Activated gamma-delta T cell treated with anti-CD3 and anti-CD28 coated beads, Interleukin-2, amount 50 U/mL, for 16 hours (primary cell): ENCODE results near the gene C19orf47.

Source experiments
- DNase-seq: peaks from one replicate; pipeline ENCODE4 v3.0.0-alpha.2; 2020; ENCODE audit warnings: low read depth

C19orf47 gene, protein sequence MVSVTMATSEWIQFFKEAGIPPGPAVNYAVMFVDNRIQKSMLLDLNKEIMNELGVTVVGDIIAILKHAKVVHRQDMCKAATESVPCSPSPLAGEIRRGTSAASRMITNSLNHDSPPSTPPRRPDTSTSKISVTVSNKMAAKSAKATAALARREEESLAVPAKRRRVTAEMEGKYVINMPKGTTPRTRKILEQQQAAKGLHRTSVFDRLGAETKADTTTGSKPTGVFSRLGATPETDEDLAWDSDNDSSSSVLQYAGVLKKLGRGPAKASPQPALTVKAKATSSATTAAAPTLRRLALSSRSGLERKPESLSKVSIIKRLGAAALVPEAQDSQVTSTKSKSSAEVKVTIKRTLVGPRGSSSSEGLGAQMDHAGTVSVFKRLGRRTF

DNA sequence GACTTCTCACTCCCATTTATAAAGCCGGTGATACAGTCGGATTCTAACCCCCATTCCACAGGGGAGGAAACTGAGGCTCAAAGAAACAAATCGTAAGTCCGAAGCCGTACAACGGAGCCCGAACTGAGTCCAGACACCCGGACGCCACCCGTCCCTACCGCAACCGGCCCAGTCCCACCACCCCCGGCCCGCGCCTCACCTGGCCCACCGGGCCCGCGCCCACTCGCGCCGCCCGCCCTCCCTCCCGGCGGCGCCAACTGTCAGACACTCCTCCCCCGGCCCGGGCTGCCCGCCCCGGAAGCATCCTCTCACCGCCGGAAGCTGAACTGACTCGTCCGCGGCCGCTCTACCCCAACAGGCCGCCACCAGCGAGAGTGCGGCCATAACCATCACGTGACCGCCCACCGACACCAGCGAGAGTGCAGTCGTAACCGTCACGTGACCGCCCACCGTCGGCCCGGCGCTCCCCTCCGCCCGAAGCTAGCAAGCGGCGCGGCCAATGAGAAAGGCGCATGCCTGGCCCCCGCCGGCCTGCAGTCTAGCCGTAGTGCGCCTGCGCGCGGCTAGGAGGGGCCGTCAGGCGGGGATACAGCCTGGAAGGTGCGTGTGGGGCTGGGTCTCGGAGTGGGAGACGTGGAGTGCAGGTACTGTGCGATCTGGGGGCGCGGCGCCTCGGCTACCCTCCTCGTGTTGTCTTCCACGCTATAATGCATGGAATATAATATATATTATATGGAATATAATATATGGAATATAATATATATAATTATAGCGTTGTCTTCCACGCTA lies at the start of gene C19orf47, which contains the start of gene PLD3:
TSS of gene C19orf47 (minus strand) at position 273 of the 789 bp plus-strand sequence. CDS start 6,540 bp downstream, outside the sequence.
TSS of gene PLD3 (plus strand) at position 571 of the 789 bp plus-strand sequence. CDS start 17,789 bp downstream, outside the sequence.
- DNase-seq, result peak; percentile 98

DNA sequence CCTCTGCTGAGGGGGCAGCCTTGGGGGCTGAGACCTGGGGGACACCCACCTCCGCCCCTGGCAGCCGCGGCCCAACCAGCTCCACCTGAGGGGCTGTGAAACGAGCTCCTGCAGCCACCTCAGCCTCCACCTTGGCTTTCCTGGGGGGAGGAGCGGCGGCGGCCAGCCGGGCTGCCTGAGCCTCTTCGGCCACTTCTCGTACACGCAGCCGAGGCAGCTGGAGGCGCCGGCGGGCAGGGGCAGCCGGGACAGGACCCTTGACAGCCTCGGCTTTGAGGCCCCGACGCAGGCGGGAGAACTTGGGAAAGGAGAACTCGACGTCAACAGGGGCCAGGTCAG lies 49.3 kb upstream of the C19orf47 start:
- DNase-seq, result no peak

DNA sequence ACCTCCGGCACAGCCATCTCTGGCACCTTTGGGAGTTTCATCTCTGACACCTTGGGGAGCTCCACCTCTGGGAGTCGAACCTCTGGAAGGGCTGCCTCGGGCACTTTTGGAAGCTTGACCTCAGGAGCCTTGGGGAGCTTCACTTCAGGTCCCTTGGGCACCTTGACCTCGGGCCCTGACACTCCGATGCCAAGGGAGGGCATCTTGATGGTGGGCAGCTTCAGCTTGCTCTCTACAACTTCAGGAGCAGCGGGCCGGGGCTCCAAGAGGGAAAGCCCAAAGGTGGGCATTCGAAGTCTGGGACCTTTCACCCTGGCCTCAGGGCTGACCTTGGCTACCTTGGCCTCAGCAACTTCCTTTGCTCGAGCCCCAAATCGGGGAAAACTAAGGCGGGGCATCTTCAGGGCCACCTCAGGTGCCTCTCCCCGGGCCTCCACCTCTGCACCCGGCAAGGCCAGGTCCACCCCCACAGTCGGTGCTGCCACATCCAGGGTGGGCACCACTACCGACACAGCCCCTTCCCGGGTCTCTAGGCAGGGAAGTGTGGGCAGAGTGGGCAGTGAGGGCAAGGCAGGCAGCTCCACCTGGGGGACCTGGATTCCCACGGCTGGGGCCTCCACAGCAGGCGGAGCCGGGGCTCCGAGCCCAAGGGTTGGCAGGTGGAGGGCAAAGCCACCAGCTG lies 48.8 kb upstream of the C19orf47 start:
- no peak for DNase-seq

DNA sequence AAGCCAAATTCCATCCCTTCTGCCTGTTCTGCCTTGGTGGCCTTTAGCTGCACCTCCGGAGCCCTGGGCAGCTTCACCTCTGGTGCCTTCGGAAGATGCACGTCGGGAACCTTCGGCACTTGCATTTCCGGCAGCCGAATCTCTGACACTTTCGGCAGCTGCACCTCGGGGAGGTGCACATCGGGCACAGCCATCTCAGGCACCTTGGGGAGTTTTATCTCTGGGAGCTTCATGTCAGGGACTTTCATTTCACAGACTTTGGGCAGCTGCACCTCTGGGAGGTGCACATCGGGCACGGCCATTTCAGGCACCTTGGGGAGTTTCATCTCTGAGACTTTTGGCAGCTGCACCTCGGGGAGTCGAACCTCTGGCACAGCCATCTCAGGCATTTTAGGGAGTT lies 47.8 kb upstream of the C19orf47 start:
- no peak for DNase-seq

DNA sequence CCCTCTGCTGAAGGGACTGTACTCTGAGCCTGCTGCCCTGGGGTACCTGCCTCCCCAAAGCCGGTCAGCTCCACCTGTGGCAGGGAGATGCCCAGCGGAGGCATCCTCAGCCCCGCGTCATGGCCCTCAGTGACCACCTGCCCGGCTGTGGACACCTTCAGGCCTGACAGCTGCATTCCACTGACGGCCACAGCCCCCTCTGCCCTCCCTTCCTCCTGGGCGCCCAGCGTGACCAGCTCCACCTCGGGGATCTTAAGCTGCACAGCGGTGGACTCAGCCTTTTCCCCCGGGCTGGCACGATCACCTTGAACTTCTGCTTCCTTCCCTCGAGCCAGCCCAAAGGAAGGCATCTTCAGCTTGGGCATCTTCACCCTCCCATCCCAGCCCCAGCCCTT lies 46.6 kb upstream of the C19orf47 start:
- no peak for DNase-seq

DNA sequence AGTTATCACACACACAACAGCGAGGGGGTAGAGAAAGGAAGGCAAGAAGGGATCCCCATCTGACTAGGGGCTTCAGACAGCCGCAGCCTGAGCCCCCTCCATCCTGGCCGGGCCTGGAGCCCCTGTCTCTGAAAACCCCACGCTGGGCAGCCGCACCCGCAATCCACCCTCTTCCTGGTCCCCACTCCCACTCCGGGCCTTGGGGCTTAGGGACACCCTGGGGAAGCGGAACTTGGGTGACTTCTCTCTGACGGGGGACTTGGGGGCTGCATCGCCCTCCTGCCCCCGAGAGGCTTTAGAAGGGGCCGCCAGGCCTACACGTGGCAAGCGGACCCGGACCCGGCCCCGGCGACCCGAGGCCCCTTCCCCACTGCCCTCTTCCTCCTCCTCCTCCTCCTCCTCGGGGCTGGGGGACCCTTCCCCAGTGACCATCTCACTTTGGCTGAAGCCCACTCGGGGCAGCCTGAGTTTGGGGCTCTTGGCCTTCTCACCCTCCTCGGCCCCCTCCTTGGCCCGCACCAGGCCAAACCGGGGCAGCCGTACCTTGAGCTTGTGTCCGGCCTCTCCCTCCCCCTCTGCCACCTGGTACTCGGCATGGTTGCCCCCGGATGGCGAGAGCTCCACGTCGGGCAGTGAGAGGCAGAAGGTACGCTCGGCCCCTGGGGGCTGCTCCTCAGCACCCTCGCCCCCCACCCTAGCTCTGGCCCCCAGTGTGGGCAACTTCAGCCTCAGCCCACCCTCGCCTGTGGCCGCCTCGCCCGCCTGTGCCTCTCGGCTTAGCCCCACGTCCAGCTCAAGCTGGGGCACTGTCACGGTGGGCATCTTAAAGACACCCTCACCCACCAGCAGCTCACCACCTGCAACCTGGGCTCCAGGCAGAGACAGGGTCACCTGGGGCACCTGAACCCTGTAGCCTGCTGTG lies 46.0 kb upstream of the C19orf47 start:
- DNase-seq, result no peak

DNA sequence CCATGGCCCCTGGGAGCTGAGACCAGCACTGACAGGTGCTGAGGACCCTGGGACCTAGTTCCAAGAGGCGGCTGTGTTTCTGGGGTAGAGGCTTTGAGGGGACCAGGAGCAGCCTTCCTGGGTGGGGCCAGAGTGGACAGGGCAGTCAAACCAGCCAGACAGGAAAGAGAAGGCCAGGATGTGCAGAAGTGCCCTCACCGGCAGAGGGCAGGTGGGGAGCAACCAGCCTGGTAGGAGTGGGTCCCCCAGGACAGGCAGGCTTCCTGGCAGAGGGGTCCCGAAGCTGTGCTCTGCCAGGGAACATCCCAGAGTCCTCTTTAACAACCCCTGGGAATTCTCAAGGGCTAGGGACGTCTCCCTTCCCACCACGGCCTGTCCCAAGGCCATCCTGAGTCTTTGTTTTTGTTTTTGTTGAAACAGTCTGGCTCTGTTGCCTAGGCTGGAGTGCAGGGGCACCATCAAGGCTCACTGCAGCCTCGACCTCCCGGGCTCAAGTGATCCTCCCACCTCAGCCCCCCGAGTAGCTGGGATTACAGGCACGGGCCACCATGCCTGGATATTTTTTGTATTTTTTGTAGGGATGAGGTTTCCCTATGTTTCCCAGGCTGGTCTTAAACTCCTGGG lies 44.8 kb upstream of the C19orf47 start:
- DNase-seq, result no peak

DNA sequence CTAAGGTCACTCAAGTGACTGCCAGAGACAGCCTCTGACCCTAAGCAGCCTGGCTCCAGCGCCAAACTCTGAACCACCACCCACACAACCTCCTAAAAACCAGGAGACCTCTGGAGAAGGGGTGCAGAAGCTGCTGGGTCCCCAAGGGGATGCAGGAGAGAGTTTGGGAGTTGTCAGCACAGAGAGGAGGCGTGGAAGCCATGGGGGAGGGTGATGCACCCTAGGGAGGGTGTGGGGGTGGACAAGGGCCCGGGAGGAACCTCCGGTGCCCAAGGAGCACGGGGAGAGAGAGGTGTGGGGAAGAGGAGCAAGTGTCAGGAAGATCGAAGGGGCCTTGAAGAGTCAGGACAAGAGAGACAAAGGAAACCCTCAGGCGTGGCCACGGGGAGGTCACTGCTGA lies 43.9 kb upstream of the C19orf47 start:
- DNase-seq, result no peak

DNA sequence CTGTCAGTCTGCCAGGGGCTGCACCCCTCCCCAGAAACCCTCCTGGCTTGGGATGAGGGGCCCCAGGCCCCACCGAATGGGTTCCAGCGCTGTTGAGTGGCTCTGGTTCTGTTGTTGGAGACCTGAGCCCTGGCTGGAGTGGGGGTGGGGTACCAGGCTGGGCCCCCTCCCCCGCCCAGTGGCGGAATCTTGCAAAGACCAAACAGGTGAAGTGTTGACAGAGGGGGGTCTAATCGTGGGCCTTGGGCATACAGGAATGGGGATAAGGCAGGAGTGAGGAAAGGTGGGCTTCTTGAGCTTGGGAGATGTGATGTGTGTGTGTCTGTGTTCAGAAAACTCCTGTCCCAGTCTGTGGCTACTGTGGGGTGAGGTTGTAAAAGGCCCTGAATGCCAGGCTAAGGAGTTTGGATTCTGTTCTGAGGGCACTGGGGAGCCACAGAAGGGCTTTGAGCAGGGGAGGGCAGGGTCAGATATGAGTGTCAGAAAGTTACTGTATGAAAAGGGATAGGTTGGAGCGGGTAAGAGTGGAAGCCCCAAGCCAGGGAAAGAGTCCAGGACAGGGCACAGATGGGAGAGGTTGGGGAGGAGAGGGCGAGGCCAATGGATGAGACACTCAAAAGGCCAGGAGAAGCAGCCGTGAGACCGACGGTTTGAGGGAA lies 42.0 kb upstream of the C19orf47 start, which contains the start of gene HIPK4:
TSS of gene HIPK4 (minus strand) at position 98 of the 659 bp plus-strand sequence. CDS start 279 bp downstream, outside the sequence.
- no peak for DNase-seq

DNA sequence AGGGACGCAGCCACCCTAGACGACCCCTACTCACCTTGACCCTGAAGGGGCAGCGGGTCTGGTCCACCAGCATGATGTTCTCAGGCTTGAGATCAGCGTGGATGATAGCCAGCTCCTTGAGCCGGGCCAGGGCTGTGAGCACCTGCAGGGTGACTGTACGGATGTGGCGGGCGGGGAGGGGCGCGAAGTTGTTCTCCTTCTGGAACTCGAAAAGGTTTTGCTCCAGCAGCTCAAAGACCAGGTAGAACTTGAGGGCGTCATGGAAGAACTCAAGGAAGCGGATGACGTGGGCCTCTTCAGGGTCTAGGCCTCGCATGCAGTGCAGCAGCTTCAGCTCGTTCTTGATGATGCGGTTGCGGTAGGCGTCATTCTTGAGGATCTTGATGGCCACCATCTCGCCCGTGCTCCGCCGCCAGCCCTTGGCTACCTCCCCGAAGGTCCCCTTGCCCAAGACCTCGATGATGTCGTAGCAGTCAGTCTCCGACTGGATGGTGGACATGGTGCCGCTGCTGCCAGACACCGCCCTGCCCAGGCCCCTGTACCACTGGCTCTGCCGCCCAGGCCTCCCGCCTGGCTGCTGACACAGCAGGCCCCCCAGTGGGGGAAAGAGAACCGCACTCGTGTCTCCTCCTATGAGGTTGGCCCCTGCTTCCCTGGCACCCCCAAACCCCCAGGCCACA lies 41.3 kb upstream of the C19orf47 start:
- DNase-seq, result no peak

DNA sequence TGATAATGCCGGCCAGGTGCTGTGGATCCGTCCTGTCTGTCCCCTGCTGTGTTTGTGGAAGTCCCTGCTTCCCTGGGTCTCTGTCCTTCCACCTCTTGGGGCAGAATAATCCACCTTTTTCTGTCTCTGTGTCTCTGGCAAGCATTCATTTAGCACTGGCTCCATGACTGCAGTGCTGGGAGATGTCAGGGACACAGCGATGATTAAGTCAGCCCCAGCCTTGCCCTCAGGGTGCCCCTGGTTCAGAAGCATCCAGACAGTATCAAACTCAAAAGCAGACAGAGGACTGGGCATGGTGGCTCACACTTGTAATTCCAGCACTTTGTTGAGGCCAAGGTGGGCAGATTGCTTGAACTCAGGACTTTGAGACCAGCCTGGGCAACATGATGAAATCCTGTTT lies 40.3 kb upstream of the C19orf47 start:
- no peak for DNase-seq

DNA sequence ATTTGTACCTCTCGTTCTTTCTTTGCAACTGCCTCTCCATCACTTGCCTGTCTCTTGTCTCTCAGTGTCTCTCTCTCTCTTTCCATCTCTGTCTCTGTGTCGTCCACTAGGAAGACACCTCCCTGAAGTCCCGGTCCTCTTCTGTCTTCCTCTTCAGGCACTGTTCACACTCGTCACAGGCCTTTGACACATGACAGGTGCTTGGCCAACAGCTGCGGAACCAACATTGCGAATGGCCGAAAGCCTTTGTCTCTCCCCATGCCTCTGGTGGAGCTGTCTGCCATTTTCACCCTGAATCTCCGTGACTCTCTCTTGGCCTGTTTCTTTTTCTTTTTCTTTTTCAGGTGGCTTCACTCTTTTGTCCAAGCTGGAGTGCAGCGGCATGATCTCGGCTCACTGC lies 39.0 kb upstream of the C19orf47 start:
- no peak for DNase-seq

DNA sequence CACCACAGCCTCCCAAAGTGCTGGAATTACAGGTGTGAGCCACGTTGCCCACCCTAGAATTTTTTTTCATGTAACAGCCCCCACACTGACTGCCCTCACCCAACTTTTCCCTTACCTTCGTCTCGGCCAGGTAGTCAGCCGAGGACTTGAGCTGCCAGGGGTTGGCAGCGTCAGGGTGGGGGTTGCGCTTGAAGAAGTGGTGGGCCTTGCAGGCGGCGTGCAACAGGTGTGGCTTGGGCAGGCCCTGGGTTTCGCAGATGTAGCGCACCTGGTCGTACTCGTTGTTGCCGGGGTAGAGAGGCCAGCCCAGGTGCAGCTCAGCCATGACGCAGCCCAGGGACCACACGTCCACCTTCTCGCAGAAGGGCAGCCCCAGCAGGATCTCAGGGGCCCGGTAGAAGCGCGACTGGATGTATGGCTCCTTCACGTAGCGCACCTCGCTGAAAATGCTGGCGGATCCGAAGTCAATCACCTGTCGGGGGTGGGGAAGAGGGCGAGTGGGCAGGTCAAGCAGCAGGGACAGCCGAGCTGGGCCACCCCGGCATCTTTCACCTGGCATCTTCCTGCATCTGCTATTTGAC lies 35.6 kb upstream of the C19orf47 start:
- DNase-seq, result no peak

DNA sequence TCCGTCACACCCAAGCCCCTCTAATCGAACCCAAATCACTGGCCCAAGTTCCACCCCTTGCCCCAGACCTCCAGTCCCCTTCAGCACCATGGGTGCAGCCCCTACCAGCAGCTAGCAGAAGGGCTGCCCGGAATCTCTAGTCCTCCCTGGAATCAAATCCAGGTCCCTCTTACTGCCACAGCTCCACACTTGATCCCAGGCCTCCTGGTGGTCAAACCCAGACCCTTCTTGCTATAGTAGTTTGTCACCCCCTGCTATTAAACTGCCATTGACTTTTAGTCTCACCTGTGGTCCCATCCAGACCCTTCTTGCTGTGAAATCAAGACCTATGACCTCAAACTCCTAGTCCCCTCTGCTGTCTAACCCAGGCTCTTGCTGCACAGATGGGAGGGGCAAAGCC lies 33.1 kb upstream of the C19orf47 start:
- DNase-seq, result no peak

DNA sequence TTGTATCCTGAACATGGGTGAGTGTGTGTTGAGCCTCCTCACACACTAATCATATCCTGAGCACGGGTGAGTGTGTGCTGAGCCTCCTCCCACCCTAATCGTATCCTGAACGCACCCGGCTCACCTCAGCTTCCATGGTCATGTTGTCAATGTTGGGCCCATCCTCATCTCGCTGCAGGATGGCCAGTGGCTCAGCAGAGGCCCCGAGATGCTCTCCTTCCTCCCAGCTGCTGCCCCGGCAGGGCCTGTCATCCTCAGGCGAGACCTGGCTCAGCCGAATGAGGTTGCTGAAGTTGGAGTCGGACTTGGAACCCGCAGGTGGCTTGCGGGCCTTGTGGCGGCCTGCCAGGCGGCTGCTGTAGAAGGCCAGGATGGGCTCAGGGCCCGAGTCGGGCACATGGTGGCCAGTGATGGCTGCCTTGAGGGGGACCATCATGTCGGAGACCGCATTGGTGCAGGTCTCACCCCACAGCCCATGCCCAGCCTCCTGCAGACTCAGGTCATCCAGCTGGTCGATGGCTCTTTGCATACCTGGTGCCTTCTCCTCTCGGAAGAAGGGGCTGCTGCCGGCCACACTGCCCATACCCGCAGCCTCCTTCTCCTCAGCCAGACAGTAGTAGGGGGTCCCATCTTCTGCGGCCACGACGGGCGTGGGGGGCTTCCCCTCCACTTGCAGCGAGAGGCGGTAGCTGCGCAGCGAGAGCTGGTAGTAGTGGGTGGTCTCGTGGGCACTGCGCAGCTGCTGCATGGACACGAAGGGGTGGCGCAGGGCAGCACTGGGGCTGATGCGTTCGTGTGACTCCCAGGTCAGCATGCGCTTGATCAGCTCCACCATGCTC lies 32.2 kb upstream of the C19orf47 start:
- DNase-seq, result no peak

DNA sequence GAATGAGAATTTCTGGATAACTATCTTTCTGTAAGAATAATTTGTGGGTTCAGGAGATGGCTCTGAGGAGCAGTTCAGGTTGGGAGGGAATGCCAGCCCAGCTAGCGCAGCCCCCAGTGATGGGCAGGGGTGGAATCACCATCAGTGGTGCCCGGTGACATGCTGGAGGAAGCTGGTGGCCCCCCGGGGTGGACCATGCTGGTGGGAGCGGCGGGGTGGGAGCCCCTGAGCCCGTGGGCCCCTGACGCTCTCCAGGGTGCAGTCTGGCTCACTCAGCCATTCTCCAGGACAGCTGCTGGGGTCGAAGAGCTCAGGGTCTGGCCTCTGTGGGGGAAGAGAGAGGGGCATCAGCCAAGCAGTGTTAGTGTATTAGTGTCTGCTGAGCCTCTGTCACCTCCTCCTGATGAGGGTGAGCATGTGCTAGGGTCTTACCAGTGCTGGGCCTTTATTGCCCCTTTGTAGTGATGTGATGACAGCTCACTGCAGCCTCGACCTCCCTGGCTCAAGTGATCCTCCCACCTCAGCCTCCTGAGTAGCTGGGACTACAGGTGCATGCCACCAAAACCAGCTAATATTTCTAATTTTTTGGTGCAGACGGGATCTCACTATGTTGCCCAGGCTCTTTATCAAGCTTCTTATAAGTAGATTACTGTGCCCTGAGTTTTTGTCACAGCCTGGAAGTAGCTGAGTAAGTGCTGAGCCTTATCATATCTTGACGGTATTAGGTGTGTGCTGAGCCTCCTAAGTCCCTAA lies 31.4 kb upstream of the C19orf47 start:
- DNase-seq, result no peak

DNA sequence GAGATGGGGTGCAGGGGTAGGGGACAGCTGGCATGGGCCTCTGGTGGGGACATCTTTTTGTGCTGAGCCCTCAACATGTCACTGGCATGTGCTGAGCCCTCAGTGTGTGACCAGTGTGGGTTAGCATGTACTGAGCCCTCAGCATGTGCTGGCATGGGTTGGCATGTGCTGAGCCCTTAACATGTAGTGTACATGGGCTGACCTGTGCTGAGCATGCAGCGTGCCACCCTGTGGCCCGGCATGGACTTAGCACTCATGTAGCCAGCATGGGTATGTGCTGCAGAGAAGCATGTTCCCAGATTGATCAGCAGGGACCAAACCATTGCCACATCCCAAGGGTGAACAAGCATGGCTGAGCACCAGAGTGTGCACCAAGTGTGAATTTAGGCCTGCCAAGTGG lies 30.3 kb upstream of the C19orf47 start:
- no peak for DNase-seq

DNA sequence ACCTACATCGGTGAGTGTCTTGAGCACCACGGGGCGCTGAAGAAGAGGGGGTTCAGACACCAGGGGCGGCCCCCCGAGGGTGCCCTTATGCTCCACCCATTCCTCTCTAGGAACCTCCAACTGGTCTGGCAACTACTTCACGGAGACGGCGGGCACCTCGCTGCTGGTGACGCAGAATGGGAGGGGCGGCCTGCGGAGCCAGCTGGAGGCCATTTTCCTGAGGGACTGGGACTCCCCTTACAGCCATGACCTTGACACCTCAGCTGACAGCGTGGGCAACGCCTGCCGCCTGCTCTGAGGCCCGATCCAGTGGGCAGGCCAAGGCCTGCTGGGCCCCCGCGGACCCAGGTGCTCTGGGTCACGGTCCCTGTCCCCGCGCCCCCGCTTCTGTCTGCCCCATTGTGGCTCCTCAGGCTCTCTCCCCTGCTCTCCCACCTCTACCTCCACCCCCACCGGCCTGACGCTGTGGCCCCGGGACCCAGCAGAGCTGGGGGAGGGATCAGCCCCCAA lies 29.7 kb upstream of the C19orf47 start:
- DNase-seq, result no peak
